H1 (cell line): ENCODE data around the gene CREB3L4.

Experiments
- BRCA1 ChIP-seq: IDR thresholded peaks from 2 replicates; pipeline ENCODE4 v1.6.1; 2012; ENCODE audit warnings: low read depth, low read length, improper control_type of control experiment
- NRF1 ChIP-seq: IDR thresholded peaks from 2 replicates; pipeline ENCODE4 v1.6.1; 2011; ENCODE audit warnings: mild to moderate bottlenecking, low read depth, low read length, improper control_type of control experiment

- no peak for TF ChIP-seq NRF1
- no peak for TF ChIP-seq BRCA1
These were observed 9.4 kb upstream of the CREB3L4 start, which contains the start of gene CRTC2 for GRCh38 chr1:153958111-153958960.
